Superior temporal gyrus (tissue), 1 donor: ENCODE measurements around the gene VAMP2.
A peak's percentile ranks its signal among the peaks of the same experiment; 100 is the strongest.
"Not testable (repeated sequence)": the region's sequence is repeated elsewhere in the genome, so short reads cannot be mapped to it uniquely, and the experiment has no call there.

ENCODE experiments used
- DNase-seq: peaks from one replicate; pipeline ENCODE4 v3.0.0-alpha.2; 2016; ENCODE audit errors: extremely low spot score

Gene VAMP2

GRCh38 chr17:8176197-8176940, 13.6 kb upstream of the VAMP2 start, which contains the start of gene TMEM107:
TSS of gene TMEM107 (minus strand) at chr17:8176380. CDS start at chr17:8176286, 94 bp downstream.
- DNase-seq = peak; percentile 82

- DNase-seq = no peak
Measured at GRCh38 chr17:8175795-8176196, 13.0 kb upstream of the VAMP2 start.

- DNase-seq = no peak
Measured at GRCh38 chr17:8173871-8174322, 11.1 kb upstream of the VAMP2 start.

GRCh38 chr17:8173056-8173870, 10.5 kb upstream of the VAMP2 start:
- peak; percentile 98 for DNase-seq

GRCh38 chr17:8170186-8170585, 7.4 kb upstream of the VAMP2 start:
- DNase-seq = not testable (repeated sequence)

GRCh38 chr17:8167526-8167925, 4.8 kb upstream of the VAMP2 start:
- no peak for DNase-seq

GRCh38 chr17:8166731-8167130, 4.0 kb upstream of the VAMP2 start:
- no peak for DNase-seq

- no peak for DNase-seq
Measured at GRCh38 chr17:8164815-8165131, 2.0 kb upstream of the VAMP2 start.

GRCh38 chr17:8163978-8164814, 1.4 kb upstream of the VAMP2 start:
- peak; percentile 71 for DNase-seq

- DNase-seq = no peak
Measured at GRCh38 chr17:8162997-8163977, 539 bp upstream of the VAMP2 start.

- no peak for DNase-seq
Measured at GRCh38 chr17:8161289-8162232, 1.2 kb downstream of the VAMP2 start.

GRCh38 chr17:8160741-8161221, 2.0 kb downstream of the VAMP2 start:
- no peak for DNase-seq

- no peak for DNase-seq
Measured at GRCh38 chr17:8160224-8160577, 2.5 kb downstream of the VAMP2 start.

- no peak for DNase-seq
Measured at GRCh38 chr17:8159459-8160223, 3.1 kb downstream of the VAMP2 start.

GRCh38 chr17:8159032-8159400, 3.7 kb downstream of the VAMP2 start:
- DNase-seq = no peak

- DNase-seq = peak; percentile 98
Measured at GRCh38 chr17:8158267-8159031, 4.3 kb downstream of the VAMP2 start.

GRCh38 chr17:8156246-8156992, 6.3 kb downstream of the VAMP2 start:
- peak; percentile 100 for DNase-seq

GRCh38 chr17:8155996-8156245, 6.8 kb downstream of the VAMP2 start:
- no peak for DNase-seq
